HEK293T (cell line): ENCODE results near the gene CDRT4.

Experiments used
- BHLHE40 ChIP-seq: fragments of 450-650 bp; IDR thresholded peaks from 2 replicates; pipeline ENCODE4 v1.6.1; 2016; ENCODE audit warnings: mild to moderate bottlenecking, moderate library complexity, borderline replicate concordance
- CTBP1 ChIP-seq: fragments of 450-650 bp; IDR thresholded peaks from 2 replicates; pipeline ENCODE4 v1.6.1; 2016; ENCODE audit warnings: borderline replicate concordance
- FOXA1 ChIP-seq: fragments of 450-650 bp; IDR thresholded peaks from 2 replicates; pipeline ENCODE4 v1.6.1; 2016; ENCODE audit warnings: mild to moderate bottlenecking
- FOXK2 ChIP-seq: fragments of 450-650 bp; IDR thresholded peaks from 2 replicates; pipeline ENCODE4 v1.6.1; 2016; ENCODE audit warnings: mild to moderate bottlenecking
- FOXM1 ChIP-seq: fragments of 450-650 bp; IDR thresholded peaks from 2 replicates; pipeline ENCODE4 v1.6.1; 2017; ENCODE audit warnings: mild to moderate bottlenecking, borderline replicate concordance
- SP1 ChIP-seq: fragments of 450-650 bp; IDR thresholded peaks from 2 replicates; pipeline ENCODE4 v1.6.1; 2017
- TARDBP ChIP-seq: fragments of 450-650 bp; IDR thresholded peaks from 2 replicates; pipeline ENCODE4 v1.6.1; 2016

DNA sequence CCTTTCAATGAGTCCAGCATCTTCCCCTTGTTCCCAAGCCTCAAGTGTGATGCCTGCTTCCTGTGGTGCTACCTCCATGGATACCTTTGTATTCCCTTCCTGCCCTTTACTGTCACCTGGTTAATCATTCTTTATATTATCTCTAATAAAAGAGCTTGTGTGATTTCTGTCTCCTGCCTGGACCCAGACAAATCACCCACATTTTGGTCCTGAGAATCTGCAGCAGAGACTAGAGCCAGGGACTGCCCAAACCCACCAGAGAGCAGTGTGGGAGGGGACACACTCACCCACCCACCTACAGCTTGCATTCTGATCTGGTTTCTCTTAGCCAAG, 30.2 kb downstream of the CDRT4 start:
- TF ChIP-seq TARDBP (no peak), FOXM1 (no peak), SP1 (no peak), FOXK2 (no peak), CTBP1 (no peak), FOXA1 (no peak), BHLHE40 (no peak)
